GM12872 (cell line): ENCODE results near the gene SLC13A3.
A peak's percentile ranks its signal among the peaks of the same experiment; 100 is the strongest.

Experiments used
- TF ChIP-seq, protein P1 (sequence below): IDR thresholded peaks from 3 replicates; pipeline ENCODE4 v1.5.1; 2011; ENCODE audit warnings: low read depth, mild to moderate bottlenecking, low read length, moderate library complexity; ENCODE audit not compliant: insufficient read depth

The SLC13A3 gene

DNA sequence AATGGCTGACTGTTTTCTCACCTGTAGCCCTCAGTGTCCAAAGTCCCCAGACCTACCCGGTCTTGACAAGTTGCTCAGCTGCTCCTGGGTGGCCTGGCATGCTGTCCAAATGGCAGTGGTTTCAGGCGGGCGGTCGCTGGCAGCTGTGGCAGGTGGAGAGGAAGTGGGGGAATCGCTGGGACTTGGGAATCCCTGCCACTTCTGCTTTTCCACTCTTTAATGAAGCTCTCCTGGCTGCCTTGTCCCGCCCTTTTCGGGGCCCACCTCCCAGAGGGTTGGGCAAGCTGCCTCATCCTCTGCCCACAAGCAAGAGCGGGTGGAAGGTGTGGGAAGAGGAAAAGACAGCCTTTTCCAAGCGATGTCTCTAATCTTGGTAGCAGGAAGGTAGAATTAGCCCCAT lies 100.8 kb downstream of the SLC13A3 start, which contains the start of gene OCSTAMP:
Gene OCSTAMP, minus strand, starts transcription at position 194 of the 400 bp plus-strand sequence. Its CDS starts 94 bp downstream, at position 100.
- TF ChIP-seq, protein P1, sequence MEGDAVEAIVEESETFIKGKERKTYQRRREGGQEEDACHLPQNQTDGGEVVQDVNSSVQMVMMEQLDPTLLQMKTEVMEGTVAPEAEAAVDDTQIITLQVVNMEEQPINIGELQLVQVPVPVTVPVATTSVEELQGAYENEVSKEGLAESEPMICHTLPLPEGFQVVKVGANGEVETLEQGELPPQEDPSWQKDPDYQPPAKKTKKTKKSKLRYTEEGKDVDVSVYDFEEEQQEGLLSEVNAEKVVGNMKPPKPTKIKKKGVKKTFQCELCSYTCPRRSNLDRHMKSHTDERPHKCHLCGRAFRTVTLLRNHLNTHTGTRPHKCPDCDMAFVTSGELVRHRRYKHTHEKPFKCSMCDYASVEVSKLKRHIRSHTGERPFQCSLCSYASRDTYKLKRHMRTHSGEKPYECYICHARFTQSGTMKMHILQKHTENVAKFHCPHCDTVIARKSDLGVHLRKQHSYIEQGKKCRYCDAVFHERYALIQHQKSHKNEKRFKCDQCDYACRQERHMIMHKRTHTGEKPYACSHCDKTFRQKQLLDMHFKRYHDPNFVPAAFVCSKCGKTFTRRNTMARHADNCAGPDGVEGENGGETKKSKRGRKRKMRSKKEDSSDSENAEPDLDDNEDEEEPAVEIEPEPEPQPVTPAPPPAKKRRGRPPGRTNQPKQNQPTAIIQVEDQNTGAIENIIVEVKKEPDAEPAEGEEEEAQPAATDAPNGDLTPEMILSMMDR, result no peak

DNA sequence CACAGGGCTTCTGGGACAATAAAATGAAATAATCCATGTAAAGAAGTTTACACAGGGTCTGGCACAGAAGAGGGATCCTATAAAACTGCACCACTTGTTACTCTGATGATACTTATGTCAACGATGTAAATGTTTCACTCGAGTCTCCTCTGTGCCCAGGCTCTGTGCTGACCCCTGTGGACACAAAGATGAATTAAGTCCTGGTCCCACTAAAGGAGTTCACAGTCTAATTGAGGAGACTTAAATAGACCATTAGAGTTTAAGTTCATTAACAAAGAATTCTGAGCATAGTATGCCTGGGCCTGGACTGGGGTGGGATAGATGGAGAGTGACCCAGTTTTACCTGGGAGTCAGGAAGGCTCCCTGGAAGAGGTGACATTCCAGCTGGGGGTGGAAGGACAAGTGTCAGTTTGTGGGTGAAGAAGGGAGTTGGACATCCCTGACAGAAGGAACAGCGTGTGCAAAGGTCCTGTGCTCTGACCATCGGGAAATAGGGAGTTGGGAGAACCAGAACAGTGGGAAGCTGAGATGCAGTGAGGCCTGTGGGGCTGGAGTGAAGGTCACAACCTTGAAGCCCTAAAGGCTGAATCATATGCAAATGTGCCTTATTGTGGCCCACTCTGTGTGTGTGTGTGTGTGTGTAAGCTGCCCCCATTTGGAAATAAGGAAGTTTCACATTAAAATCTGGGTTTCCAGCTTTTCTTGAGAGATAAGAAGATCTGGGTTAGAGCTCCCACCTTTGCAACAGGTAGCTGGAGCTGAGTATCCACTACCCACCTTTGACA lies 101.9 kb downstream of the SLC13A3 start:
- TF ChIP-seq, protein P1, result 0 out of 3 replicates have a peak, but pooled peaks have one; percentile 22

DNA sequence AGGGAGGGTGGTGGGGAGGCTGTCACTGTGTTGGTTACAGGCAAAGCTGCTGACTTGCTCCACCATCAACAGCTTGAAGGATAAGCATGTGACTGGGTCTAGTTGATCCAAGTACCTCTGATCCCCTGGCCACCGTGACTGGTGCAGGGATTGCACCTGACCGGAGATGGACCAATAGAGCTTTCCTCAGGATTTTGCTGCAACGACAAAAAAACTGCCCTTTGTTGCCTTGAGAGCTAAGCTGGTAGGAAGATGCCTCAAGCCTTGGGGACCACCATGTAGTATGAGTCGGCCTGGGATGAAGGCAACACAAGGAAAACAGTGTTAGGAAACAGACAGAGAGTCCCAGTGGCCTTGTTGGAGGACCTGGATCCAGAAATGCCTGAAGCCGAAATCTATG lies 102.6 kb downstream of the SLC13A3 start:
- TF ChIP-seq, protein P1, result no peak

DNA sequence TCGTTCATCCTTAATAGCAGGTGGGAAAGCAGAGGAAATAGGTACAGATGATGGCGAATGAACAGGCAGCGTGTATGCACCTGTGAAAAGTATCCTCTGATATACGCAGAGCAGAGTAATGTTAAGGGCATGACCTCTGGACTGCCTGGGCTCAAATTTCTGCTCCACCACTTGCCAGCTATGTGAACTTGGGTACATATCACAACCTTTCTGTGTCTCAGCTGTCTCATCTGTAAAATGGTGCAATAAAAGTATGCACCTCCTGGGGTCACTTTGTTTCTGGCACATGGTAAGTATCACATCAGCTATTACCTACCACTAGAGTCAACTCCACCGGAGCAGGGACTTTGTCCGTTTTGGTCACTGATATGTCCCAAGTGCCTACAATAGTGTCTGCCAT lies 103.3 kb downstream of the SLC13A3 start:
- TF ChIP-seq, protein P1, result no peak

DNA sequence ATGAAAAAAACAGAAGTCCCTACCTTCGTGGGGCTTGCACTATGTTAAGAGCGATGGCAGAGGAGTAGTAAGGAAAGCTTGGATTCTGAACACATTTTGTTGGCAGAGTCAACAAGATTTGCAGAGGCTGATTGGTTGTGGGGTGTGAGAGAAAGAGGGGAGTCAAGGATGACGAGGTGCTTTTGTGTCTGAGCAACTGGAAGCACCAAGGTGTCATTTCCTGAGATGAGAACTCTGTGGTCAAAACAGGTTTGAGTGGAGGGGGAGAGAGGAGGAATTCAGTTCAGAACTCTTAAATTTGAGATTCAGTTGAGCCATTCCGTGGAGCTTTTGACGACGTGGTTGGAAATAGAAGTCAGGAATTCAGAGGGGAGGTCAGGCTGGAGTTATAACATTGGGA lies 104.3 kb downstream of the SLC13A3 start:
- TF ChIP-seq, protein P1, result no peak

DNA sequence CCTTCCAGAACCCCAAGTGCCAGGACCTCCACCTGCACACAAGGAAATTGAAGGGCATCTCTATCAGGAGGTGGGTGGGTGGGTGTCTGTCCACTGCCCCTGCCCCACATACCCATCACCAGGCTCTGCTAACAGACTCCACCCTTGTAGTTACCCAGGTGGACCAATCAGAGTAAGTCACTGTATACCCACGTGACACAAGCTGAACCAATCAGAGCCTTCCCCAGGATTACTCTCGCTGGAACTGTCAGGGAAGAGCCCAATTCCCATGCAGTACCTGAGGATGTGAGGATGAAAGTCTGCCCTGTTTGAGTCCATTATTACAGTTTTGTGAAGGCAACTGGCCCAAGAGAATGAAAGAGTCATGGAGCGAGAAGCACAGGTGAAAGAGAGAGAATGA lies 105.0 kb downstream of the SLC13A3 start:
- TF ChIP-seq, protein P1, result no peak

DNA sequence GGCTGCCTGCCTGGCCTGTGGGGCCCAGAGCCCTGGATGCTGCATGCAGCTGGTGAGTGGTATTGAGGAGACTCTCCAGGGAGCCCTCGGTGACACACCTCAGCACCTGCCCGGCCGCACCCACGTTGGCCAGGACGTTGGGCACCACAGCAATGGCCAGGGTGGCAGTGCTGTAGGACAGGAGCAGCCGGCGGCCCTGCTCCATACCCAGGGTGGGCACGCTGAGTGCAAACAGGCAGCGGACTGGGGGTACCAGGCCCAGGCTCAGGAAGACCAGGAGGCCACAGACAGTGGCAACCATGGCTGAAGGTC lies 105.5 kb downstream of the SLC13A3 start:
- TF ChIP-seq, protein P1, result no peak
